OCI-LY3 (cell line): ENCODE measurements around the gene CSDE1.

ENCODE experiments used
- H2AFZ ChIP-seq: fragments of 200-600, 300-600 bp; shearing (Covaris generic); 2 replicates; pipeline ENCODE4 v1.6.0; 2014; ENCODE audit warnings: antibody characterized with exemption, low read depth, low read length
- H3K27ac ChIP-seq: fragments of 200-600, 300-600 bp; sonication (generic); 2 replicates; pipeline ENCODE4 v1.5.1; 2014; ENCODE audit warnings: mild to moderate bottlenecking, low read length, moderate library complexity, mixed read lengths
- H3K27me3 ChIP-seq: fragments of 200-600, 300-600 bp; sonication (generic); 2 replicates; pipeline ENCODE4 v1.6.1; 2014; ENCODE audit warnings: low read depth, low read length, mixed read lengths
- H3K36me3 ChIP-seq: fragments of 200-600, 300-600 bp; sonication (generic); replicated peaks from 2 replicates; pipeline ENCODE3; 2014; ENCODE audit warnings: low read depth, low read length, mixed read lengths
- H3K4me1 ChIP-seq: fragments of 300-600, 200-600 bp; sonication (generic); 2 replicates; pipeline ENCODE4 v1.6.1; 2014; ENCODE audit warnings: low read length, mixed read lengths
- H3K4me2 ChIP-seq: fragments of 200-600, 300-600 bp; sonication (generic); 2 replicates; pipeline ENCODE4 v1.6.1; 2014; ENCODE audit warnings: low read length, mixed read lengths
- H3K4me3 ChIP-seq: fragments of 300-600, 200-600 bp; sonication (generic); 2 replicates; pipeline ENCODE4 v1.5.1; 2014; ENCODE audit warnings: antibody characterized with exemption, mild to moderate bottlenecking, low read length, moderate library complexity
- H3K79me2 ChIP-seq: fragments of 300-600, 200-600 bp; shearing (Covaris generic); 2 replicates; pipeline ENCODE4 v1.6.1; 2014; ENCODE audit warnings: mild to moderate bottlenecking, low read length, mixed read lengths
- H3K9ac ChIP-seq: fragments of 300-600, 200-600 bp; shearing (Covaris generic); 2 replicates; pipeline ENCODE4 v1.6.0; 2014; ENCODE audit warnings: mild to moderate bottlenecking, low read length, moderate library complexity
- H3K9me3 ChIP-seq: fragments of 200-600, 300-600 bp; shearing (Covaris generic); 2 replicates; pipeline ENCODE4 v1.6.1; 2014; ENCODE audit warnings: low read length, mixed read lengths; ENCODE audit not compliant: insufficient read depth
- H4K20me1 ChIP-seq: fragments of 200-600, 300-600 bp; sonication (generic); 2 replicates; pipeline ENCODE4 v1.6.1; 2016; ENCODE audit warnings: low read length, mixed read lengths; ENCODE audit not compliant: insufficient read depth
- CTCF ChIP-seq: fragments of 200-600, 300-600 bp; sonication (generic); IDR thresholded peaks from 2 replicates; pipeline ENCODE4 v1.5.1; 2014; ENCODE audit warnings: antibody characterized with exemption, low read length, low read depth
- EZH2phosphoT487 ChIP-seq: fragments of 200-600 bp; shearing (Covaris generic); IDR thresholded peaks from 2 replicates; pipeline ENCODE4 v1.6.1; 2018; ENCODE audit warnings: antibody characterized with exemption, mixed run types, low read depth

Gene CSDE1

GRCh38 chr1:114771992-114772391, 14.2 kb upstream of the CSDE1 start:
- no peak overlapping the region for H3K4me3 ChIP-seq
- no peaks in the 10 kb centered on the region for H3K27me3 ChIP-seq
- no peaks in the 10 kb centered on the region for H3K9me3 ChIP-seq
- H4K20me1 ChIP-seq = no peaks in the 10 kb centered on the region
- H3K36me3 ChIP-seq = peaks cover 12% of the 10 kb centered on the region
- no peak overlapping the region for H3K9ac ChIP-seq
- no peak overlapping the region for H2AFZ ChIP-seq
- H3K27ac ChIP-seq = no peak overlapping the region
- H3K79me2 ChIP-seq = no peaks in the 10 kb centered on the region
- TF ChIP-seq CTCF (no peak), EZH2phosphoT487 (no peak)
- H3K4me1 ChIP-seq = no peaks in the 10 kb centered on the region
- H3K4me2 ChIP-seq = no peak overlapping the region

- Histone ChIP-seq H3K36me3 (peaks cover 8% of the 10 kb centered on the region), H3K4me2 (no peak overlapping the region), H3K79me2 (no peaks in the 10 kb centered on the region), H3K4me3 (no peak overlapping the region), H3K27ac (no peak overlapping the region), H3K4me1 (no peaks in the 10 kb centered on the region), H3K9me3 (no peaks in the 10 kb centered on the region), H2AFZ (no peak overlapping the region), H3K9ac (no peak overlapping the region), H4K20me1 (no peaks in the 10 kb centered on the region), H3K27me3 (no peaks in the 10 kb centered on the region)
- TF ChIP-seq EZH2phosphoT487 (no peak), CTCF (no peak)
Measured at GRCh38 chr1:114770989-114771388, 13.2 kb upstream of the CSDE1 start.

- Histone ChIP-seq H3K9ac (no peak overlapping the region), H3K27me3 (no peaks in the 10 kb centered on the region), H3K4me3 (no peak overlapping the region), H3K4me1 (no peaks in the 10 kb centered on the region), H3K9me3 (no peaks in the 10 kb centered on the region), H3K36me3 (no peaks in the 10 kb centered on the region), H3K79me2 (no peaks in the 10 kb centered on the region), H3K4me2 (no peak overlapping the region), H2AFZ (no peak overlapping the region), H3K27ac (no peak overlapping the region), H4K20me1 (no peaks in the 10 kb centered on the region)
- TF ChIP-seq EZH2phosphoT487 = no peak
- no peak for TF ChIP-seq CTCF
Measured at GRCh38 chr1:114764689-114765088, 6.9 kb upstream of the CSDE1 start.

GRCh38 chr1:114758256-114758832, 560 bp upstream of the CSDE1 start:
- Histone ChIP-seq H3K27me3 (no peaks in the 10 kb centered on the region; the same call in 1 of the 2 replicates), H3K27ac (peak overlapping the region; percentile 58), H3K36me3 (peaks cover 12% of the 10 kb centered on the region), H3K4me3 (peak overlapping the region; percentile 100), H3K9me3 (no peaks in the 10 kb centered on the region), H3K4me1 (peaks cover 28% of the 10 kb centered on the region), H4K20me1 (peaks cover 39% of the 10 kb centered on the region), H2AFZ (peak overlapping the region; percentile 99), H3K79me2 (peaks cover 45% of the 10 kb centered on the region), H3K4me2 (peak overlapping the region; percentile 82), H3K9ac (peak overlapping the region; percentile 100)
- no peak for TF ChIP-seq EZH2phosphoT487
- TF ChIP-seq CTCF = no peak
